ENCODE data around the gene CACTIN.

- TF ChIP-seq CTCF (IDR thresholded peaks at IDR 0.05) = no peak
- no peak for TF ChIP-seq POLR2A (IDR thresholded peaks at IDR 0.05)
Observed at GRCh38 chr19:3663838-3664237, 37.2 kb upstream of the CACTIN start.

Data from right lobe of liver (tissue), 4 donors.